Skeletal muscle tissue (tissue), 4 donors: ENCODE data around the gene DGLUCY. TPM values are rescaled to one million over a fixed set of nuclear protein-coding genes. Genes with fewer than 3 reads are reported as not detected.

Experiments
- H3K27ac ChIP-seq: one replicate; pipeline ENCODE4 v1.7.0; 2013; ENCODE audit warnings: mild to moderate bottlenecking, low read depth, low read length, inconsistent platforms
- H3K27me3 ChIP-seq, 3 donors: one replicate each; pipeline ENCODE4 v1.7.0; 2013; ENCODE audit warnings: low read length in 3 of 3; ENCODE audit not compliant: control insufficient read depth in 3 of 3, insufficient read depth in 3 of 3
- H3K36me3 ChIP-seq, 3 donors: one replicate each; pipeline ENCODE4 v1.7.0; 2013; ENCODE audit warnings: low read length in 3 of 3; ENCODE audit not compliant: control insufficient read depth in 3 of 3, insufficient read depth in 3 of 3
- H3K4me1 ChIP-seq, 3 donors: one replicate each; pipeline ENCODE4 v1.7.0; 2013; ENCODE audit warnings: low read length in 3 of 3, mild to moderate bottlenecking in 3 of 3; ENCODE audit not compliant: control insufficient read depth in 3 of 3, insufficient read depth in 3 of 3
- H3K4me3 ChIP-seq, 3 donors: one replicate each; pipeline ENCODE4 v1.7.0; 2013; ENCODE audit warnings: low read length in 3 of 3
- H3K9ac ChIP-seq, 3 donors: one replicate each; pipeline ENCODE4 v1.7.0; 2013; ENCODE audit warnings: low read length in 3 of 3, mild to moderate bottlenecking in 3 of 3, moderate library complexity in 2 of 3, low read depth in 1 of 3
- H3K9me3 ChIP-seq, 3 donors: one replicate each; pipeline ENCODE4 v1.7.0; 2013; ENCODE audit warnings: low read length in 3 of 3; ENCODE audit not compliant: control insufficient read depth in 3 of 3
- total RNA-seq: library from RNA; depleted of rRNA; stranded (reverse); fragments of >200 nt; gene quantifications from one replicate; pipeline ENCODE4 v1.2.3, GENCODE V29; 2014
- donor health status: Osteomylitis.

DGLUCY gene
- total RNA-seq, 1 donor from 2014 or later = 49.6 TPM

- H3K9ac ChIP-seq = no peak overlapping the region
- no peaks in the 10 kb centered on the region for H3K27me3 ChIP-seq
- H3K36me3 ChIP-seq = peaks cover 4 to 11% (median 7%) of the 10 kb centered on the region in 3 donors
- no peak overlapping the region for H3K4me3 ChIP-seq
- H3K27ac ChIP-seq = no peak overlapping the region
- H3K9me3 ChIP-seq = no peaks in the 10 kb centered on the region
- H3K4me1 ChIP-seq = peaks cover 24 to 35% (median 29%) of the 10 kb centered on the region in 3 donors
Measured at GRCh38 chr14:91128699-91129098, 14.8 kb downstream of the DGLUCY start.

- no peak overlapping the region for H3K4me3 ChIP-seq
- H3K9ac ChIP-seq = no peak overlapping the region
- no peak overlapping the region for H3K27ac ChIP-seq
- H3K36me3 ChIP-seq = peaks cover 5 to 11% (median 7%) of the 10 kb centered on the region in 3 donors
- no peaks in the 10 kb centered on the region for H3K9me3 ChIP-seq
- no peaks in the 10 kb centered on the region for H3K27me3 ChIP-seq
- peaks cover 21 to 29% (median 26%) of the 10 kb centered on the region in 3 donors for H3K4me1 ChIP-seq
Measured at GRCh38 chr14:91129261-91129660, 15.4 kb downstream of the DGLUCY start.

GRCh38 chr14:91135039-91135438 is 21.2 kb downstream of the DGLUCY start:
- Histone ChIP-seq H3K36me3 (peaks cover 7 to 12% (median 8%) of the 10 kb centered on the region in 3 donors), H3K9me3 (no peaks in the 10 kb centered on the region), H3K4me3 (no peak overlapping the region), H3K9ac (no peak overlapping the region), H3K27ac (no peak overlapping the region), H3K4me1 (peaks cover 0 to 17% (median 12%) of the 10 kb centered on the region in 3 donors), H3K27me3 (no peaks in the 10 kb centered on the region)

- Histone ChIP-seq H3K9ac (no peak overlapping the region), H3K9me3 (no peaks in the 10 kb centered on the region), H3K27me3 (no peaks in the 10 kb centered on the region), H3K4me3 (no peak overlapping the region), H3K27ac (no peak overlapping the region), H3K4me1 (peaks cover 0 to 22% (median 18%) of the 10 kb centered on the region in 3 donors), H3K36me3 (peaks cover 4 to 7% (median 5%) of the 10 kb centered on the region in 3 donors)
Measured at GRCh38 chr14:91138511-91139359, 24.9 kb downstream of the DGLUCY start.

- Histone ChIP-seq H3K4me1 (peaks cover 0 to 30% (median 26%) of the 10 kb centered on the region in 3 donors), H3K4me3 (no peak overlapping the region), H3K9me3 (no peaks in the 10 kb centered on the region), H3K27ac (no peak overlapping the region), H3K27me3 (no peaks in the 10 kb centered on the region), H3K36me3 (peaks cover 4 to 5% (median 4%) of the 10 kb centered on the region in 3 donors), H3K9ac (no peak overlapping the region)
Measured at GRCh38 chr14:91139776-91140175, 25.9 kb downstream of the DGLUCY start.

- Histone ChIP-seq H3K9ac (no peak overlapping the region), H3K36me3 (peaks cover 8 to 11% (median 10%) of the 10 kb centered on the region in 3 donors), H3K4me3 (no peak overlapping the region), H3K9me3 (no peaks in the 10 kb centered on the region), H3K27me3 (no peaks in the 10 kb centered on the region), H3K4me1 (peaks cover 5 to 27% (median 27%) of the 10 kb centered on the region in 3 donors), H3K27ac (no peak overlapping the region)
Measured at GRCh38 chr14:91140672-91141071, 26.8 kb downstream of the DGLUCY start.

GRCh38 chr14:91142214-91142668 is 28.4 kb downstream of the DGLUCY start:
- no peaks in the 10 kb centered on the region for H3K9me3 ChIP-seq

GRCh38 chr14:91143862-91144261 is 30.0 kb downstream of the DGLUCY start:
- Histone ChIP-seq H3K4me1 (peaks cover 9 to 31% (median 28%) of the 10 kb centered on the region in 3 donors), H3K27ac (peak overlapping the region; percentile 38), H3K9me3 (no peaks in the 10 kb centered on the region), H3K4me3 (no peak overlapping the region), H3K27me3 (no peaks in the 10 kb centered on the region), H3K9ac (no peak overlapping the region), H3K36me3 (peaks cover 20 to 22% (median 20%) of the 10 kb centered on the region in 3 donors)

More at GRCh38 chr14:91142214-91142668, 28.4 kb downstream of the DGLUCY start:
- peak overlapping the region in 1 of 3 donors; percentile 9 for H3K9ac ChIP-seq
- no peak overlapping the region for H3K4me3 ChIP-seq
- H3K4me1 ChIP-seq = peaks cover 5 to 27% (median 27%) of the 10 kb centered on the region in 3 donors
- H3K36me3 ChIP-seq = peaks cover 15 to 20% (median 20%) of the 10 kb centered on the region in 3 donors
- no peak overlapping the region for H3K27ac ChIP-seq
- no peaks in the 10 kb centered on the region for H3K27me3 ChIP-seq

GRCh38 chr14:91144425-91145145 is 30.7 kb downstream of the DGLUCY start:
- H3K4me3 ChIP-seq = no peak overlapping the region
- peaks cover 14 to 34% (median 32%) of the 10 kb centered on the region in 3 donors for H3K4me1 ChIP-seq
- peak overlapping the region in 1 of 3 donors; percentile 57 for H3K9ac ChIP-seq
- H3K27me3 ChIP-seq = no peaks in the 10 kb centered on the region
- no peaks in the 10 kb centered on the region for H3K9me3 ChIP-seq
- peak overlapping the region; percentile 38 for H3K27ac ChIP-seq
- H3K36me3 ChIP-seq = peaks cover 18 to 22% (median 20%) of the 10 kb centered on the region in 3 donors
